ENCODE results near the gene DPP10. TPM values are rescaled to one million over a fixed set of nuclear protein-coding genes. Genes with fewer than 3 reads are reported as not detected.

The DPP10 gene
- total and polyA plus RNA-seq, 8 donors: 1.1 to 8.2 (median 5.8) TPM

- no peaks in the 10 kb centered on the region for H3K4me1 ChIP-seq
- DNase-seq (no peak), ATAC-seq (no peak), FAIRE-seq (no peak)
- intact Hi-C loops (cut with DNase I): no loop called here
- no peaks in the 10 kb centered on the region for H3K36me3 ChIP-seq
- no peak for TF ChIP-seq CTCF (IDR thresholded peaks at IDR 0.05)
- H3K4me3 ChIP-seq: no peak overlapping the region
- WGBS, 2 donors: 55 to 57% methylated on average over 3 of the region's 3 CpGs
- no peaks in the 10 kb centered on the region for H3K9me3 ChIP-seq
- H3K27ac ChIP-seq: no peak overlapping the region
- H3K27me3 ChIP-seq: no peaks in the 10 kb centered on the region
Observed at GRCh38 chr2:114727012-114727411, 284.6 kb downstream of the DPP10 start.

- 36 to 41% methylated on average over 4 of the region's 4 CpGs for WGBS, 2 donors
- intact Hi-C loops (cut with DNase I): no loop called here
- FAIRE-seq (no peak), ATAC-seq (no peak), DNase-seq (no peak)
- H3K27me3 ChIP-seq: no peaks in the 10 kb centered on the region
- TF ChIP-seq CTCF (IDR thresholded peaks at IDR 0.05): no peak
- H3K27ac ChIP-seq: no peak overlapping the region
- H3K4me3 ChIP-seq: no peak overlapping the region
- H3K9me3 ChIP-seq: no peaks in the 10 kb centered on the region
- H3K36me3 ChIP-seq: no peaks in the 10 kb centered on the region
- H3K4me1 ChIP-seq: no peaks in the 10 kb centered on the region
Observed at GRCh38 chr2:114728372-114728771, 285.9 kb downstream of the DPP10 start.

DNA sequence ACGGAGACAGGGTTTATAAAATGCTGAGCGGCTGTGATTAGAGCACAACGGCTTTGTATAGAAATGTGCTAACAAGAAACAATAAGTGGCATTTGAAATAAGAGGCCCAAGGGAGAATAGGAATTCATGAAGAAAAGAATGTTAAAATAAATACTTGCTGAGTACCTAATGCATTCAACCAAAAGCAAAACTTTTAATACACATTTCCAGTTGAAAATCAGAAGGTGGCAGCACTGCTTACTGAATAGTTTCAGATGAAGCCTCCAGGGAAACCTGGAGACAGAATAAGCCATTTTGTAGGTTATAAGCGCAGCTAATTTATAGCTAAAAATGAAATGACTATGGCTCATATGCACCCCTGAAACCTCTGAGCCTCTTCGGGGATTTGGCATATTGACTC, 286.6 kb downstream of the DPP10 start:
- H3K27me3 ChIP-seq: no peaks in the 10 kb centered on the region
- no peaks in the 10 kb centered on the region for H3K4me1 ChIP-seq
- no peak overlapping the region for H3K27ac ChIP-seq
- intact Hi-C loops (cut with DNase I): no loop called here
- no peak for TF ChIP-seq CTCF (IDR thresholded peaks at IDR 0.05)
- H3K9me3 ChIP-seq: no peaks in the 10 kb centered on the region
- ATAC-seq: no peak
- H3K4me3 ChIP-seq: no peak overlapping the region
- no peak for FAIRE-seq
- no peaks in the 10 kb centered on the region for H3K36me3 ChIP-seq
- WGBS, 2 donors: 65 to 72% methylated on average over 5 of the region's 5 CpGs
- DNase-seq: no peak

DNA sequence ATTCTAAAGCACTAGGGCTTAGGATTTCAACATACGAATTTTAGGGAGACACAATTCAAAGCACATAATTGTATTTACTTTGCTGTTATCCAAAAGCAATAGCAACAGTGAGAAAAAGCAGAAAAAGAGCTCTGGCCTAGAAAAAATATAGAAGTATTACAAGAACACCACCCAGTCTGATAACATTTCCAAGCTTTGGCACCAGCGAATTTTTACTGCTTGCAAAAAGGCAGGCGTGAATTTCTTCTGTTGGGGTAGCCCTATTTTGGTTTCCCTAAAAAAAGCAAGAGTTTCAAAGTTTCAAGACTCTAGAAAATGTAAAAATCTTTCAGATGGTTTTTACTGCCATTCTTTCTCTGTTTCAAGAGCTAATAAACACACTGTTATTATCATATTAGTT, 292.7 kb downstream of the DPP10 start:
- H3K27me3 ChIP-seq: no peaks in the 10 kb centered on the region
- H3K4me3 ChIP-seq: no peak overlapping the region
- H3K9me3 ChIP-seq: no peaks in the 10 kb centered on the region
- intact Hi-C loops (cut with DNase I): no loop called here
- H3K27ac ChIP-seq: no peak overlapping the region
- no peaks in the 10 kb centered on the region for H3K4me1 ChIP-seq
- no peak for DNase-seq
- no peaks in the 10 kb centered on the region for H3K36me3 ChIP-seq
- TF ChIP-seq CTCF (IDR thresholded peaks at IDR 0.05): no peak
- no peak for FAIRE-seq
- ATAC-seq: no peak
- 76 to 79% methylated on average over 3 of the region's 3 CpGs for WGBS, 2 donors

DNA sequence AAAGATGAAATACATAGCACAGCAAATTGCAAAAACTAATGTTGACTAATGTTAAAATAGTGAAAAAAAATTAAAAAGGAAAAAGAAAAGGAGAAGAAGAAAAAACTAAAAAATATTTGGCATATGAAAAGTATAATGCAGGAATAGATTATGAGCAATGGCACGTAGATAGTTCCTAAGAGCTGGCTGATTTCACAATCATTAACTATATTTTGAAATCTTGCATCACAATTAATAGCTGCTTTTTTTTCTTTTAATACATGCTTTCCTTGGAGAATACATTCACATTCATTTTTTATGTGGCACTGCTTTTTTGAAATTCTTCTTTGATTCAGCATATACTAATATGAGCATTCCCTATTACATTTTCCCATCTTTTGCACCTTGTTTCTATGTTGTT, 299.8 kb downstream of the DPP10 start:
- no peaks in the 10 kb centered on the region for H3K9me3 ChIP-seq
- WGBS, 2 donors: 68 to 75% methylated on average over 1 of the region's 1 CpG
- ATAC-seq: no peak
- H3K36me3 ChIP-seq: no peaks in the 10 kb centered on the region
- no peak for DNase-seq
- FAIRE-seq: no peak
- no peaks in the 10 kb centered on the region for H3K27me3 ChIP-seq
- no peak overlapping the region for H3K27ac ChIP-seq
- H3K4me1 ChIP-seq: no peaks in the 10 kb centered on the region
- no peak overlapping the region for H3K4me3 ChIP-seq
- intact Hi-C loops (cut with DNase I): no loop called here
- no peak for TF ChIP-seq CTCF (IDR thresholded peaks at IDR 0.05)
